GM23248 (cell line): ENCODE data around the gene OR1N2. TPM values are rescaled to one million over a fixed set of nuclear protein-coding genes. Genes with fewer than 3 reads are reported as not detected.
"Not testable (repeated sequence)": the region's sequence is repeated elsewhere in the genome, so short reads cannot be mapped to it uniquely, and the experiment has no call there.

Source experiments
- DNase-seq: peaks from one replicate; pipeline ENCODE4 v3.0.0-alpha.2; 2015
- H2AFZ ChIP-seq: fragments of 200-600 bp; sonication (generic); 2 replicates; pipeline ENCODE4 v1.6.1; 2016; ENCODE audit warnings: antibody characterized with exemption
- H3F3A ChIP-seq: fragments of 200-600 bp; sonication (generic); 2 replicates; pipeline ENCODE4 v1.6.1; 2016; ENCODE audit warnings: mild to moderate bottlenecking, antibody characterized with exemption, mixed run types; ENCODE audit not compliant: insufficient read depth
- H3K27ac ChIP-seq: fragments of 200-600 bp; sonication (generic); 2 replicates; pipeline ENCODE4 v1.5.1; 2016; ENCODE audit warnings: mild to moderate bottlenecking
- H3K27me3 ChIP-seq: fragments of 200-600 bp; sonication (generic); replicated peaks from 2 replicates; pipeline ENCODE4 v1.6.1; 2016; ENCODE audit warnings: mild to moderate bottlenecking; ENCODE audit not compliant: insufficient read depth
- H3K36me3 ChIP-seq: fragments of 200-600 bp; sonication (generic); 2 replicates; pipeline ENCODE4 v1.6.1; 2016; ENCODE audit warnings: low read depth, mild to moderate bottlenecking
- H3K4me1 ChIP-seq: fragments of 200-600 bp; sonication (generic); 2 replicates; pipeline ENCODE4 v1.6.1; 2016; ENCODE audit warnings: mild to moderate bottlenecking; ENCODE audit not compliant: insufficient read depth
- H3K4me2 ChIP-seq: fragments of 200-600 bp; sonication (generic); one replicate; pipeline ENCODE4 v1.6.1; 2016; ENCODE audit warnings: mild to moderate bottlenecking; ENCODE audit not compliant: unreplicated experiment
- H3K4me3 ChIP-seq: fragments of 200-600 bp; sonication (generic); 2 replicates; pipeline ENCODE4 v1.5.1; 2016; ENCODE audit warnings: mild to moderate bottlenecking
- H3K79me2 ChIP-seq: fragments of 200-600 bp; sonication (generic); 2 replicates; pipeline ENCODE4 v1.6.1; 2016; ENCODE audit warnings: mild to moderate bottlenecking; ENCODE audit not compliant: insufficient read depth
- H3K9ac ChIP-seq: fragments of 200-600 bp; sonication (generic); 2 replicates; pipeline ENCODE4 v1.6.1; 2016; ENCODE audit warnings: mild to moderate bottlenecking
- H3K9me2 ChIP-seq: fragments of 200-600 bp; sonication (generic); 2 replicates; pipeline ENCODE4 v1.6.1; 2016; ENCODE audit warnings: mixed run types, mild to moderate bottlenecking, moderate library complexity; ENCODE audit not compliant: insufficient read depth
- H3K9me3 ChIP-seq: fragments of 200-600 bp; sonication (generic); one replicate; pipeline ENCODE4 v1.6.1; 2017; ENCODE audit warnings: low read depth
- H4K20me1 ChIP-seq: fragments of 200-600 bp; sonication (generic); 2 replicates; pipeline ENCODE4 v1.6.0; 2016; ENCODE audit not compliant: insufficient read depth
- EZH2 ChIP-seq: fragments of 200-600 bp; sonication (generic); IDR thresholded peaks from 2 replicates; pipeline ENCODE4 v1.6.1; 2018; ENCODE audit warnings: antibody characterized with exemption, mild to moderate bottlenecking; ENCODE audit not compliant: insufficient read depth, poor library complexity, severe bottlenecking
- EZH2phosphoT487 ChIP-seq: fragments of 200-600 bp; sonication (generic); IDR thresholded peaks from 2 replicates; pipeline ENCODE4 v1.6.1; 2018; ENCODE audit warnings: antibody characterized with exemption, moderate library complexity, mild to moderate bottlenecking, low read depth; ENCODE audit not compliant: insufficient read depth
- WGBS, 2 experiments: methylation state at CpG; one replicate each; pipeline ENCODE4 v1.1.6; 2015 to 2017; ENCODE audit warnings: low lambda C conversion rate in 2 of 2, low coverage in 1 of 2; ENCODE audit errors: missing lambda C conversion rate in 2 of 2; 5-methylcytosine and 5-hydroxymethylcytosine counted together
- in situ Hi-C: fragments of 300-500 bp; cut with MboI; formaldehyde crosslinking; loops from 2 replicates; pipeline ENCODE4 v1.15.0; 2020
- polyA plus RNA-seq: library from polyadenylated mRNA; unstranded; fragments of >200 nt; fragmentation: Nextera tagmentation; extraction: Ambion mirVana; gene quantifications from 2 replicates; pipeline ENCODE4 v1.2.1, GENCODE V29; 2016
- total RNA-seq: library from RNA; depleted of rRNA; stranded (reverse); fragments of >200 nt; shearing (Covaris generic); gene quantifications from 2 replicates; pipeline ENCODE4 v1.2.3, GENCODE V29; 2014

Gene OR1N2
- total and polyA plus RNA-seq, 2 experiments from 2014 or later, result not detected

DNA sequence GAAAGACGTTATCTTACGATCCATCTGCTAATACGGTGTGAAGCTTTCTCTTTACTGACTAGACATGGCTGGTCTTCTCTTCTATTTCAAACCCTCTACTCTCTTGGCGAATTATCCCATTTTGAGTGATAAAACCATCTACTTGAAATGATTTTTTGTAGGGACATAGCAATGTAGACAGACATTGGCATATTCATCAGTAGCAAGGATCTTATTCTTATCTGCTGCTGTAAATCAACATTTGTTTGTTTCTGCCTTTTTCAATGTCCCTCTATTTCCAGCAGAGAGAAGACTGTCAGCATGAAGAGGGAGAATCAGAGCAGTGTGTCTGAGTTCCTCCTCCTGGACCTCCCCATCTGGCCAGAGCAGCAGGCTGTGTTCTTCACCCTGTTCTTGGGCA lies 34.1 kb upstream of the OR1N2 start, which contains the start of gene OR1J4:
TSS of gene OR1J4 (plus strand) at position 301 of the 400 bp plus-strand sequence. CDS start at position 301, 0 bp downstream.
- in situ Hi-C loops, result no loop called here
- no peak within 1 kb of the TSS for H3K27ac ChIP-seq
- no peaks in the 10 kb centered on the region for H4K20me1 ChIP-seq
- no peak within 1 kb of the TSS for H2AFZ ChIP-seq
- no peaks in the 10 kb centered on the region for H3K9me3 ChIP-seq
- H3K9me2 ChIP-seq, result peaks cover 7% of the 10 kb centered on the region; the same call in 1 of the 2 replicates
- no peaks in the 10 kb centered on the region for H3F3A ChIP-seq
- H3K36me3 ChIP-seq, result peaks cover 4% of the 10 kb centered on the region; the same call in 1 of the 2 replicates
- no peak for DNase-seq
- H3K79me2 ChIP-seq, result no peaks in the 10 kb centered on the region
- TF ChIP-seq EZH2phosphoT487 (no peak), EZH2 (no peak)
- H3K9ac ChIP-seq, result no peak within 1 kb of the TSS
- no peak within 1 kb of the TSS for H3K4me3 ChIP-seq
- H3K4me1 ChIP-seq, result no peaks in the 10 kb centered on the region; the same call in 1 of the 2 replicates
- no peak within 1 kb of the TSS for H3K4me2 ChIP-seq
- 84% methylated on average over 4 of the region's 4 CpGs for WGBS, 2 experiments
- H3K27me3 ChIP-seq, result no peaks in the 10 kb centered on the region

DNA sequence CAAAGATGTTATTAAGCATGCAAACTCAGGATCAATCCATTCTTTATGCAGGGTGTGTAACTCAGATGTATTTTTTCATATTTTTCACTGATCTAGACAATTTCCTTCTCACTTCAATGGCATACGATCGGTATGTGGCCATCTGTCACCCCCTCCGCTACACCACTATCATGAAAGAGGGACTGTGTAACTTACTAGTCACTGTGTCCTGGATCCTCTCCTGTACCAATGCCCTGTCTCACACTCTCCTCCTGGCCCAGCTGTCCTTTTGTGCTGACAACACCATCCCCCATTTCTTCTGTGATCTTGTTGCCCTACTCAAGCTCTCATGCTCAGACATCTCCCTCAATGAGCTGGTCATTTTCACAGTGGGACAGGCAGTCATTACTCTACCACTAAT lies 33.5 kb upstream of the OR1N2 start:
- no peak overlapping the region for H3K4me2 ChIP-seq
- H3K36me3 ChIP-seq, result peaks cover 4% of the 10 kb centered on the region; the same call in 1 of the 2 replicates
- H4K20me1 ChIP-seq, result no peaks in the 10 kb centered on the region
- no peaks in the 10 kb centered on the region for H3K4me1 ChIP-seq
- no peaks in the 10 kb centered on the region for H3K79me2 ChIP-seq
- H3K9me3 ChIP-seq, result no peaks in the 10 kb centered on the region
- H3F3A ChIP-seq, result no peaks in the 10 kb centered on the region
- no peak overlapping the region for H3K9ac ChIP-seq
- H2AFZ ChIP-seq, result no peak overlapping the region
- H3K27ac ChIP-seq, result no peak overlapping the region
- no peak for TF ChIP-seq EZH2
- TF ChIP-seq EZH2phosphoT487, result no peak
- H3K27me3 ChIP-seq, result no peaks in the 10 kb centered on the region
- H3K9me2 ChIP-seq, result peaks cover 4% of the 10 kb centered on the region; the same call in 1 of the 2 replicates
- DNase-seq, result no peak
- in situ Hi-C loops, result no loop called here
- WGBS, 2 experiments, result 68 to 84% methylated on average over 3 of the region's 3 CpGs
- H3K4me3 ChIP-seq, result no peak overlapping the region

DNA sequence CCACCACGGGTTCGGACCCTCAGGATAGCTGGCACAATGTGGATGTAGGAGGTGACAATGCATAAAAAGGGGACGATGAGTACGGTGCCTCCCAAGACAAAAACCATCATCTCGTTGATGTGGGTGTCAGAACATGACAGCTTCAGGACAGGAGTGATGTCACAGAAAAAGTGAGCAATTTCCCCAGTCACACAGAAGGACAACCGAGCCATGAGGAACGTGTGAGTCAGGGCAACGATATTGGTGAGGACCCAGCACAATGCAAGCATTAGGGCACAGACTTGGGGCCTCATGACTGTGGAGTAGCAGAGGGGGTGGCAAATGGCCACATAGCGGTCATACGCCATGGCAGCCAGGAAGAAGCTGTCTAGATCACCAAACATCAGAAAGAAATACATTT lies 26.3 kb upstream of the OR1N2 start:
- in situ Hi-C loops, result no loop called here
- Histone ChIP-seq H3K4me2 (no peak overlapping the region), H3K79me2 (no peaks in the 10 kb centered on the region), H3K4me1 (no peaks in the 10 kb centered on the region), H3K9me2 (peaks cover 4% of the 10 kb centered on the region; the same call in 1 of the 2 replicates), H3K27me3 (no peaks in the 10 kb centered on the region), H3F3A (no peaks in the 10 kb centered on the region), H3K4me3 (no peak overlapping the region), H4K20me1 (no peaks in the 10 kb centered on the region), H3K27ac (no peak overlapping the region), H2AFZ (no peak overlapping the region), H3K36me3 (no peaks in the 10 kb centered on the region), H3K9me3 (no peaks in the 10 kb centered on the region), H3K9ac (no peak overlapping the region)
- WGBS, 2 experiments, result 83 to 84% methylated on average over 10 of the region's 10 CpGs
- no peak for DNase-seq
- TF ChIP-seq EZH2phosphoT487 (no peak), EZH2 (no peak)

DNA sequence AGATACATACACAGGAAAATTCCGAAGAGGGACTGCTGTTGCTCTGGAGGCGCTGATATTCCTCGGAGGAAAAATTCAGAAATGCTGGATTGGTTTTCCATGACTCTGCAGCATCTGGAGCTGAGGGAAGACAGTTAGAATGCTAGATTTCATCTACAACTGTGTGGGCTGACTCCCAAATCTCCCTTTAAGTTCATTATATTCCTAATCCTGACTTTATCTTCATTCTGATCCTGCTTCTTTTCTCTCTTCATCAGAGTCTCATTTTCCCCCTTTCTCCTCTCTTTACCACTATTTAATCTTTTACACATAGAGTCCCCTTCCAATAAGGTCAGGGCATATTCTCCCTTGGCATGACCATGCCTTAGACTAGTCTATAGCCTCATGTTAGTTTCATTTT lies 25.7 kb upstream of the OR1N2 start, which contains the start of gene OR1N1:
TSS of gene OR1N1 (minus strand) at position 101 of the 400 bp plus-strand sequence. CDS start at position 101, 0 bp downstream.
- Histone ChIP-seq H3K4me1 (no peaks in the 10 kb centered on the region), H3K79me2 (no peaks in the 10 kb centered on the region), H3F3A (no peaks in the 10 kb centered on the region), H3K27me3 (no peaks in the 10 kb centered on the region), H3K36me3 (no peaks in the 10 kb centered on the region), H2AFZ (no peak within 1 kb of the TSS), H3K9me3 (no peaks in the 10 kb centered on the region), H3K9me2 (peaks cover 4% of the 10 kb centered on the region; the same call in 1 of the 2 replicates), H4K20me1 (no peaks in the 10 kb centered on the region), H3K4me3 (no peak within 1 kb of the TSS), H3K9ac (no peak within 1 kb of the TSS), H3K27ac (no peak within 1 kb of the TSS), H3K4me2 (no peak within 1 kb of the TSS)
- in situ Hi-C loops, result no loop called here
- no peak for DNase-seq
- WGBS, 2 experiments, result 89 to 98% methylated on average over 3 of the region's 3 CpGs
- TF ChIP-seq EZH2phosphoT487, result no peak
- TF ChIP-seq EZH2, result no peak

DNA sequence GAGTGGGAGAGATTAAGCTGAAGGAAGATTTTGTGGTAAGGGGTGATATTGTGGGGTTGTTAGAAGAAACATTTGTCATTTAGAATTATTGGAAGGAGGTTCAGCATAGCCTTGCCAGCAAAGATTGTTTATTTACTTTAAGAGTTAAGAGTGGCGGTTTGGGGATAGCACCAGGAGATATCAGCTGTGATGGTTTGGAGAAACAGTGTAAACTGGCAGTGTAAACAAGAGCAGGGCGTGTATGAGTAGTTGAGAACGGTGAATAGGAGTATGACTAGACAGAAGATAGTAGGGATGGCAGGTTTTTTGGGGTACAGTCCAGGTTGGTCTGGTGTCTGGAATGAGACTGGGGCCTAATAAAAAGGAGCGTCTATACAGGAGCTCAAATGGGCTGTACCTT lies 21.8 kb upstream of the OR1N2 start:
- H4K20me1 ChIP-seq, H3K9me3 ChIP-seq, H3K27me3 ChIP-seq, H3K27ac ChIP-seq, H3K4me2 ChIP-seq, H3F3A ChIP-seq, H3K9ac ChIP-seq, H3K9me2 ChIP-seq, H3K79me2 ChIP-seq, DNase-seq, H3K4me3 ChIP-seq, H2AFZ ChIP-seq, H3K36me3 ChIP-seq, in situ Hi-C loops, H3K4me1 ChIP-seq: not testable (repeated sequence)
- WGBS, 2 experiments, result 64 to 71% methylated on average over 4 of the region's 4 CpGs
